Measurements from ENCODE around the gene SLC37A1. TPM values are rescaled to one million over a fixed set of nuclear protein-coding genes. Genes with fewer than 3 reads are reported as not detected.

Gene SLC37A1
- total RNA-seq, 1 experiment from 2014 or later, result 15.0 TPM

DNA sequence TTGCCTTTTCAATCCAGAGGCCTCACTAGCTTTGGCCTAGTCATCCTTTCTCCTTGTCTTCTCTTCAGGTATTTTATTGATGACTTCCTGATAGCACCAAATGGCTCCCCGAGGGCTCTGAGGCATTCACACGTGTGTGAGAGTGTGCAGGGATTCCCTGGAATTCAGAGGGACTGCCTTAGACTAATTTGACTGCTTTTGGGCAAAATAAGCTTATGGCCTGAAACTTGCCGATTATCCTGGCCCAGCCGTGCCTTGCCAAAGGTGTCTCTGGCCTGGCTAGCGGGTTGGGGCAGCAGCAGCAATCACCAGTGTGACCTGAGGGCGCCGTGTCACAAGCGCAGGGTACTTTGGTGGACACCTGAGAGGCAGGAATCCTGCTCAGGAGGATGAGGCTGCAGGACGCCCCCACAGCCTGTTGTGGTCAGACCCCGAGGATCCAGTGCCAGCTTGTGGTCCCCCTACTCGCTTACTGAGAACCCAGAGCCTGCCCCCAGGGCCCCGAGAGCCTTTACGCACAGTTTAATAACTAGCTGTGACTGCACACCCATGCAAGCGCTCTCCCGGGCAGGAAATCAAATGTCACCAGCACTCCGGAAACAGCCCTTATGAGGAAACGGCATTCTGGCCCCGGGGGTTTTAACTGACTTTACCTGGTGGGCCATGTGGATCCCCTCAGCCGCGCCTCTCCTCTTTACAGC is 76.9 kb downstream of the SLC37A1 start:
- no peaks in the 10 kb centered on the region for H4K20me1 ChIP-seq (ENCODE audit: insufficient read depth)
- no peak overlapping the region for H3K9ac ChIP-seq (ENCODE audit: low read length)
- H3K4me3 ChIP-seq (replicated peaks in 1 of 2; ENCODE audit: low read depth in 1 of 2, low read length in 2 of 2), result no peak overlapping the region
- ATAC-seq, result no peak
- H3K36me3 ChIP-seq (ENCODE audit: control insufficient read depth in 1 of 2, insufficient read depth in 2 of 2, low read length in 2 of 2), result no peaks in the 10 kb centered on the region
- intact Hi-C loops (cut with micrococcal nuclease), result no loop called here
- H3K4me2 ChIP-seq (ENCODE audit: low read length), result no peak overlapping the region
- no TSS peak for BruUV-seq (replicated peaks)
- no peak overlapping the region for H2AFZ ChIP-seq (ENCODE audit: low read depth, low read length, poor library complexity, severe bottlenecking)
- no peaks in the 10 kb centered on the region for H3K9me3 ChIP-seq (ENCODE audit: control insufficient read depth in 1 of 2, insufficient read depth in 1 of 2, low read depth in 1 of 2, low read length in 2 of 2)
- H3K27me3 ChIP-seq (ENCODE audit: insufficient read depth, low read length), result no peaks in the 10 kb centered on the region
- TF ChIP-seq CBX3 (IDR thresholded peaks at IDR 0.05; ENCODE audit: low read depth) (no peak), TCF7L2 (IDR thresholded peaks at IDR 0.05; ENCODE audit: borderline replicate concordance, extremely low read depth, insufficient read depth, insufficient read length) (no peak), CEBPB (IDR thresholded peaks at IDR 0.05; ENCODE audit: low read depth) (no peak), SIN3A (IDR thresholded peaks at IDR 0.05; ENCODE audit: low read depth) (no peak), SRF (IDR thresholded peaks at IDR 0.05; ENCODE audit: low read depth) (no peak), POLR2AphosphoS5 (IDR thresholded peaks at IDR 0.05; ENCODE audit: low read depth, low read length) (no peak), ZFX (IDR thresholded peaks at IDR 0.05) (no peak), EZH2 (IDR thresholded peaks at IDR 0.05) (no peak), RAD21 (IDR thresholded peaks at IDR 0.05; ENCODE audit: low read depth) (no peak)
- TF ChIP-seq, protein P1, sequence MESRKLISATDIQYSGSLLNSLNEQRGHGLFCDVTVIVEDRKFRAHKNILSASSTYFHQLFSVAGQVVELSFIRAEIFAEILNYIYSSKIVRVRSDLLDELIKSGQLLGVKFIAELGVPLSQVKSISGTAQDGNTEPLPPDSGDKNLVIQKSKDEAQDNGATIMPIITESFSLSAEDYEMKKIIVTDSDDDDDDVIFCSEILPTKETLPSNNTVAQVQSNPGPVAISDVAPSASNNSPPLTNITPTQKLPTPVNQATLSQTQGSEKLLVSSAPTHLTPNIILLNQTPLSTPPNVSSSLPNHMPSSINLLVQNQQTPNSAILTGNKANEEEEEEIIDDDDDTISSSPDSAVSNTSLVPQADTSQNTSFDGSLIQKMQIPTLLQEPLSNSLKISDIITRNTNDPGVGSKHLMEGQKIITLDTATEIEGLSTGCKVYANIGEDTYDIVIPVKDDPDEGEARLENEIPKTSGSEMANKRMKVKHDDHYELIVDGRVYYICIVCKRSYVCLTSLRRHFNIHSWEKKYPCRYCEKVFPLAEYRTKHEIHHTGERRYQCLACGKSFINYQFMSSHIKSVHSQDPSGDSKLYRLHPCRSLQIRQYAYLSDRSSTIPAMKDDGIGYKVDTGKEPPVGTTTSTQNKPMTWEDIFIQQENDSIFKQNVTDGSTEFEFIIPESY (IDR thresholded peaks at IDR 0.05; ENCODE audit: extremely low read depth, insufficient replicate concordance, low read length), result no peak
- no peaks in the 10 kb centered on the region for H3K9me2 ChIP-seq (ENCODE audit: insufficient read depth)
- POLR2A ChIA-PET, result no interaction called here
- CTCF ChIA-PET, result no interaction called here
- RAD21 ChIA-PET (ENCODE audit: low non-redundant PET in 1 of 2, low total read pairs in 2 of 2, uncharacterized antibody in 2 of 2, unreplicated experiment in 2 of 2), result no interaction called here
- peaks cover 3 to 9% of the 10 kb centered on the region in 2 experiments; a peak in 2 of 4 replicates for H3K4me1 ChIP-seq (ENCODE audit: control insufficient read depth in 1 of 2, insufficient read depth in 2 of 2, low read length in 2 of 2)
- DNase-seq (ENCODE audit: low read depth, low spot score), result no peak
- H3K27ac ChIP-seq (ENCODE audit: low read depth, low read length), result no peak overlapping the region
- H3K79me2 ChIP-seq (ENCODE audit: insufficient read depth, low read length), result no peaks in the 10 kb centered on the region

Measured in HCT116 (cell line).